GM18861 (cell line): ENCODE results near the gene IQCN.

Experiments used
- ATAC-seq: cut with Tn5 transposase; IDR thresholded peaks from one replicate; pipeline ENCODE4 v1.9.1; 2021; ENCODE audit not compliant: unreplicated experiment

IQCN gene

GRCh38 chr19:18234194-18234593, 40.1 kb downstream of the IQCN start:
- ATAC-seq = no peak

- no peak for ATAC-seq
Measured at GRCh38 chr19:18233224-18233825, 40.9 kb downstream of the IQCN start.

GRCh38 chr19:18232540-18233223, 41.6 kb downstream of the IQCN start:
- ATAC-seq = no peak

GRCh38 chr19:18231775-18232174, 42.5 kb downstream of the IQCN start:
- ATAC-seq = no peak

GRCh38 chr19:18230941-18231734, 43.1 kb downstream of the IQCN start:
- no peak for ATAC-seq

GRCh38 chr19:18229915-18230314, 44.3 kb downstream of the IQCN start:
- no peak for ATAC-seq

GRCh38 chr19:18229474-18229873, 44.8 kb downstream of the IQCN start:
- no peak for ATAC-seq

- ATAC-seq = no peak
Measured at GRCh38 chr19:18227781-18228271, 46.4 kb downstream of the IQCN start.

GRCh38 chr19:18226956-18227780, 47.1 kb downstream of the IQCN start:
- no peak for ATAC-seq

- no peak for ATAC-seq
Measured at GRCh38 chr19:18225702-18226468, 48.4 kb downstream of the IQCN start, which contains the start of gene PDE4C. Gene PDE4C (minus strand): TSS chr19:18226438. CDS start chr19:18226415, 23 bp downstream.

GRCh38 chr19:18225355-18225701, 48.9 kb downstream of the IQCN start:
- no peak for ATAC-seq

GRCh38 chr19:18224525-18225354, 49.5 kb downstream of the IQCN start:
- peak; percentile 84 for ATAC-seq

GRCh38 chr19:18223860-18224524, 50.3 kb downstream of the IQCN start:
- no peak for ATAC-seq

GRCh38 chr19:18221815-18222725, 52.2 kb downstream of the IQCN start:
- no peak for ATAC-seq

- no peak for ATAC-seq
Measured at GRCh38 chr19:18220632-18221275, 53.5 kb downstream of the IQCN start.

GRCh38 chr19:18219911-18220631, 54.2 kb downstream of the IQCN start:
- ATAC-seq = no peak

GRCh38 chr19:18218600-18218999, 55.7 kb downstream of the IQCN start:
- ATAC-seq = no peak
